OCI-LY3 (cell line): ENCODE results near the gene TAF3.
"Not testable (repeated sequence)": the region's sequence is repeated elsewhere in the genome, so short reads cannot be mapped to it uniquely, and the experiment has no call there.

Source experiments
- H2AFZ ChIP-seq: fragments of 200-600, 300-600 bp; shearing (Covaris generic); 2 replicates; pipeline ENCODE4 v1.6.0; 2014; ENCODE audit warnings: antibody characterized with exemption, low read depth, low read length
- H3K27ac ChIP-seq: fragments of 200-600, 300-600 bp; sonication (generic); 2 replicates; pipeline ENCODE4 v1.5.1; 2014; ENCODE audit warnings: mild to moderate bottlenecking, low read length, moderate library complexity, mixed read lengths
- H3K27me3 ChIP-seq: fragments of 200-600, 300-600 bp; sonication (generic); 2 replicates; pipeline ENCODE4 v1.6.1; 2014; ENCODE audit warnings: low read depth, low read length, mixed read lengths
- H3K36me3 ChIP-seq: fragments of 200-600, 300-600 bp; sonication (generic); replicated peaks from 2 replicates; pipeline ENCODE3; 2014; ENCODE audit warnings: low read depth, low read length, mixed read lengths
- H3K4me1 ChIP-seq: fragments of 300-600, 200-600 bp; sonication (generic); 2 replicates; pipeline ENCODE4 v1.6.1; 2014; ENCODE audit warnings: low read length, mixed read lengths
- H3K4me2 ChIP-seq: fragments of 200-600, 300-600 bp; sonication (generic); 2 replicates; pipeline ENCODE4 v1.6.1; 2014; ENCODE audit warnings: low read length, mixed read lengths
- H3K4me3 ChIP-seq: fragments of 300-600, 200-600 bp; sonication (generic); 2 replicates; pipeline ENCODE4 v1.5.1; 2014; ENCODE audit warnings: antibody characterized with exemption, mild to moderate bottlenecking, low read length, moderate library complexity
- H3K79me2 ChIP-seq: fragments of 300-600, 200-600 bp; shearing (Covaris generic); 2 replicates; pipeline ENCODE4 v1.6.1; 2014; ENCODE audit warnings: mild to moderate bottlenecking, low read length, mixed read lengths
- H3K9ac ChIP-seq: fragments of 300-600, 200-600 bp; shearing (Covaris generic); 2 replicates; pipeline ENCODE4 v1.6.0; 2014; ENCODE audit warnings: mild to moderate bottlenecking, low read length, moderate library complexity
- H3K9me3 ChIP-seq: fragments of 200-600, 300-600 bp; shearing (Covaris generic); 2 replicates; pipeline ENCODE4 v1.6.1; 2014; ENCODE audit warnings: low read length, mixed read lengths; ENCODE audit not compliant: insufficient read depth
- H4K20me1 ChIP-seq: fragments of 200-600, 300-600 bp; sonication (generic); 2 replicates; pipeline ENCODE4 v1.6.1; 2016; ENCODE audit warnings: low read length, mixed read lengths; ENCODE audit not compliant: insufficient read depth
- CTCF ChIP-seq: fragments of 200-600, 300-600 bp; sonication (generic); IDR thresholded peaks from 2 replicates; pipeline ENCODE4 v1.5.1; 2014; ENCODE audit warnings: antibody characterized with exemption, low read length, low read depth
- EZH2phosphoT487 ChIP-seq: fragments of 200-600 bp; shearing (Covaris generic); IDR thresholded peaks from 2 replicates; pipeline ENCODE4 v1.6.1; 2018; ENCODE audit warnings: antibody characterized with exemption, mixed run types, low read depth

The TAF3 gene

GRCh38 chr10:7804741-7805140, 13.6 kb upstream of the TAF3 start:
- TF ChIP-seq EZH2phosphoT487, result no peak
- TF ChIP-seq CTCF, result no peak
- H3K9ac ChIP-seq, result no peak overlapping the region

GRCh38 chr10:7808686-7809267, 9.5 kb upstream of the TAF3 start:
- no peak overlapping the region for H3K4me2 ChIP-seq
- H3K27me3 ChIP-seq, result no peaks in the 10 kb centered on the region
- no peak overlapping the region for H3K27ac ChIP-seq
- no peak for TF ChIP-seq EZH2phosphoT487
- TF ChIP-seq CTCF, result no peak
- no peaks in the 10 kb centered on the region for H3K9me3 ChIP-seq
- no peaks in the 10 kb centered on the region for H3K79me2 ChIP-seq
- H2AFZ ChIP-seq, result no peak overlapping the region
- no peak overlapping the region for H3K9ac ChIP-seq
- H3K36me3 ChIP-seq, result peaks cover 19% of the 10 kb centered on the region
- H3K4me3 ChIP-seq, result no peak overlapping the region
- H3K4me1 ChIP-seq, result peaks cover 2% of the 10 kb centered on the region; the same call in 1 of the 2 replicates
- no peaks in the 10 kb centered on the region for H4K20me1 ChIP-seq

More at GRCh38 chr10:7804741-7805140, 13.6 kb upstream of the TAF3 start:
- Histone ChIP-seq H3K9me3 (no peaks in the 10 kb centered on the region), H3K4me1 (no peaks in the 10 kb centered on the region), H3K27me3 (no peaks in the 10 kb centered on the region), H3K4me2 (no peak overlapping the region), H3K36me3 (peaks cover 50% of the 10 kb centered on the region), H3K4me3 (no peak overlapping the region), H4K20me1 (no peaks in the 10 kb centered on the region), H3K27ac (no peak overlapping the region), H2AFZ (no peak overlapping the region), H3K79me2 (no peaks in the 10 kb centered on the region)

DNA sequence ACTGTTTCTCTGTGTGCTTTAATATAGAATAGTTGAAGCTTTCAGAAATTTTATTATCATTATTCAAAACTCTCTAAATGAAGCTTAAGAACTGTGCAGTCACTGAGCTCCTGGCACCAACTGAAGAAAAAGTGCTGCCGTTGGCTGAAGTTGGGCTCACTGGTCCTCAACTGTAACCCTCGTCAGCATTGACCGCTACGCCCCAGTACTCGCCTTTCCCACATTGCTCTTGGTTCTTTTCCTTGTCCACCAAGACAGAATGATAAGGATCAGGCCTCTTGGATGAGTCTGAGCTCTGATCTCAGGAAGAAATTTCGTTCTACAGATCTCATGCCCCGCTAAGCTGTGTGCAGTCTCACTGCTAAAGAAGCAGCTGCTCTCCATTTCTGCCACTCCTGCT, 7.9 kb upstream of the TAF3 start:
- H3K9me3 ChIP-seq, result no peaks in the 10 kb centered on the region
- no peak overlapping the region for H3K4me3 ChIP-seq
- no peaks in the 10 kb centered on the region for H4K20me1 ChIP-seq
- H3K36me3 ChIP-seq, result peaks cover 5% of the 10 kb centered on the region
- H3K4me2 ChIP-seq, result no peak overlapping the region
- TF ChIP-seq EZH2phosphoT487 (no peak), CTCF (no peak)
- no peaks in the 10 kb centered on the region for H3K79me2 ChIP-seq
- no peak overlapping the region for H2AFZ ChIP-seq
- H3K27ac ChIP-seq, result no peak overlapping the region
- H3K27me3 ChIP-seq, result no peaks in the 10 kb centered on the region
- H3K9ac ChIP-seq, result no peak overlapping the region
- H3K4me1 ChIP-seq, result peaks cover 10% of the 10 kb centered on the region; the same call in 1 of the 2 replicates

DNA sequence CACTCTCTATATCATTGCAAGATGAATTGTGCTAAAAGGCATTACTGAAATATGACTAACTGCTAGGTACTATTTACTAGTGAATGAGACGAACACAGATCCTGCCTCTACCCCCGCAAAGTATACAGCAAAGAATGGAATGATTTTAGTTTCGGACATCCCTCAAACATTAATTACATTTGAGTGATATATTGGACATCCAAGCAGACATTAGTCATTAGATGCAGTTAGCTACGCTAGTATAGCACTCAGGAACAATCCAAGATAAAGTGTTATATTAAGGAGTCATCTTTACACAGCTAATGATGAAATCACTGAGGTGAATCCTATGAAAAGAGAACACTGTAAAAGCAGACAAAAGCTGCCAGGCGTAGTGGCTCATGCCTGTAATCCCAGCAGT, 7.3 kb upstream of the TAF3 start:
- H2AFZ ChIP-seq, result no peak overlapping the region
- peaks cover 10% of the 10 kb centered on the region; the same call in 1 of the 2 replicates for H3K4me1 ChIP-seq
- H3K4me2 ChIP-seq, result no peak overlapping the region
- H3K79me2 ChIP-seq, result no peaks in the 10 kb centered on the region
- H3K4me3 ChIP-seq, result no peak overlapping the region
- H3K36me3 ChIP-seq, result peaks cover 5% of the 10 kb centered on the region
- H3K27ac ChIP-seq, result no peak overlapping the region
- no peaks in the 10 kb centered on the region for H4K20me1 ChIP-seq
- no peaks in the 10 kb centered on the region for H3K9me3 ChIP-seq
- no peaks in the 10 kb centered on the region for H3K27me3 ChIP-seq
- H3K9ac ChIP-seq, result no peak overlapping the region
- TF ChIP-seq CTCF, result no peak
- no peak for TF ChIP-seq EZH2phosphoT487

- not testable (repeated sequence) for H3K27me3 ChIP-seq, H3K9me3 ChIP-seq, H3K79me2 ChIP-seq, H3K4me1 ChIP-seq, H4K20me1 ChIP-seq, H3K27ac ChIP-seq, H2AFZ ChIP-seq, H3K9ac ChIP-seq, H3K4me3 ChIP-seq, H3K36me3 ChIP-seq, H3K4me2 ChIP-seq
These were observed 6.6 kb upstream of the TAF3 start for GRCh38 chr10:7811743-7812142.
